WI38 (cell line): Measurements from ENCODE around the gene NDUFS5.
"Not testable (repeated sequence)": the region's sequence is repeated elsewhere in the genome, so short reads cannot be mapped to it uniquely, and the experiment has no call there.

Experiments
- H3K4me3 ChIP-seq: 2 replicates; pipeline ENCODE4 v1.5.1; 2011; ENCODE audit warnings: low read depth, mild to moderate bottlenecking, control low read depth, low read length
- TF ChIP-seq, protein P1 (sequence below): IDR thresholded peaks from 2 replicates; pipeline ENCODE4 v1.5.1; 2012; ENCODE audit warnings: low read depth, mild to moderate bottlenecking, control low read depth, low read length

Gene NDUFS5

DNA sequence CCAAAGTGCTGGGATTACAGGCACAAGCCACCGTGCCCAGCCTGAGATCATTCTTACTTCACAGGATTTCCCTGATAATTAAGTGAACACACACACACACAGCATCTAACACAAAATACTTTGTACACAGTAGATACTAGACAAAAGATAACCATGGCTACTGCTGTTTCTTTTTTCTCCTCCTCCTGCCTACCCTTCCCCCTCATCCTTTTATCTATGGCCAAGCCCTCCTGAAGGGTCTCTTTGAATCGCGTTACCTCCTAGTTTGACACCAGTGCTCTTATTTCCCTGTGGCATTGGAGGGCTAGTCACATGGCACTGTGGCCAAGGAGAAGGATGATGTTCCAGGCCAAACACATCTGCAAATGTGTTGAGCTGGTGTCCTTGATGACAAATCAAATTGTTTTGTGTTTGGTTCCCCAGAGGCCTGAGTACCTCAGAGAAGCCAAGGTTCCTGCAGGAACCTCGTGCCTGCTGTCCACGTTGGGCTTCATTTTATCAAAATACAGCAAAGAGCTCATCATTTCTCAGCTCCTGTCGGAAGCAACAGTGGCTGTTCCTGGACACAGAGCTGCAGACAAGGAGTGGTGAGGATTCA is 20.6 kb downstream of the NDUFS5 start:
- TF ChIP-seq, protein P1, sequence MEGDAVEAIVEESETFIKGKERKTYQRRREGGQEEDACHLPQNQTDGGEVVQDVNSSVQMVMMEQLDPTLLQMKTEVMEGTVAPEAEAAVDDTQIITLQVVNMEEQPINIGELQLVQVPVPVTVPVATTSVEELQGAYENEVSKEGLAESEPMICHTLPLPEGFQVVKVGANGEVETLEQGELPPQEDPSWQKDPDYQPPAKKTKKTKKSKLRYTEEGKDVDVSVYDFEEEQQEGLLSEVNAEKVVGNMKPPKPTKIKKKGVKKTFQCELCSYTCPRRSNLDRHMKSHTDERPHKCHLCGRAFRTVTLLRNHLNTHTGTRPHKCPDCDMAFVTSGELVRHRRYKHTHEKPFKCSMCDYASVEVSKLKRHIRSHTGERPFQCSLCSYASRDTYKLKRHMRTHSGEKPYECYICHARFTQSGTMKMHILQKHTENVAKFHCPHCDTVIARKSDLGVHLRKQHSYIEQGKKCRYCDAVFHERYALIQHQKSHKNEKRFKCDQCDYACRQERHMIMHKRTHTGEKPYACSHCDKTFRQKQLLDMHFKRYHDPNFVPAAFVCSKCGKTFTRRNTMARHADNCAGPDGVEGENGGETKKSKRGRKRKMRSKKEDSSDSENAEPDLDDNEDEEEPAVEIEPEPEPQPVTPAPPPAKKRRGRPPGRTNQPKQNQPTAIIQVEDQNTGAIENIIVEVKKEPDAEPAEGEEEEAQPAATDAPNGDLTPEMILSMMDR, result no peak
- H3K4me3 ChIP-seq, result no peak overlapping the region

DNA sequence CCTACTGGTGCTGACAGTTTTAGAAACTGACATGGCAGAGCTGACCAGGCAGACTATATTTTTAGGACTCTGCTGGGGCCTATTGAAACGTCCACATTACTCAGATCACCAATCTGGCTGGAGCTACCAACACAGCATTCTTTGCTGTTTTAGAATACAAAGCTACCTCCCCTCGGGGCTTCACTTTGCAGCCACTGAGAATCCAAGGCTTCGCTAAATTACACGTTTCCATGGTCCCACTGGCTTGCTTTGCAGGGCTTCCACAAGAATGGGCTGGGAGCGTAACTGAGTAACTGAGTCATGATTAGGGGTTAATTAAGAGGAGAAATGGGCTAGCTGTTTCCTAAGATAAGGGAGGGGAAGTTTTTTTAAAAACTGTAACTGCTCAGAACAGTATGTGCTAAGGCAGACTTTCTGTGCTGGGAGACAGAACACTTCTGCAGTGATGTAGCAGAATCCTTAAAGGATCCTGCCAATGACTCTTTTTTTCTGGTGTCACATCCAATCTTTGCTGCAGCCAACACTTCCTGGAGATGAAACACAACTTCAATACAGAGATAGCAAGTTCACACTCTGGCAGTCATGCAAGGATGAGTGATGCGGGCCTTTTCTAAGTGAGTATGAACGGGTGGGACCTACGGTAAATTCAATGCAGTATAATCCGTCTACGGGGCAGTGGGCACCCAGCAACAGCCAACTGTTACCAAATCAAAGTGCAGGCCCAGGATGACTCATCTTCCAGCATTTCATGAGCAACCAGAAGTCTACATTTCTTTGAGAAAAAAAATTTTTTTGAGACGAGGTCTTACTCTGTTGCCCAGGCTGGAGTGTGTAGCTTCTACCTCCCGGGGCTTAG is 21.5 kb downstream of the NDUFS5 start:
- TF ChIP-seq, protein P1, result no peak
- H3K4me3 ChIP-seq, result no peak overlapping the region

DNA sequence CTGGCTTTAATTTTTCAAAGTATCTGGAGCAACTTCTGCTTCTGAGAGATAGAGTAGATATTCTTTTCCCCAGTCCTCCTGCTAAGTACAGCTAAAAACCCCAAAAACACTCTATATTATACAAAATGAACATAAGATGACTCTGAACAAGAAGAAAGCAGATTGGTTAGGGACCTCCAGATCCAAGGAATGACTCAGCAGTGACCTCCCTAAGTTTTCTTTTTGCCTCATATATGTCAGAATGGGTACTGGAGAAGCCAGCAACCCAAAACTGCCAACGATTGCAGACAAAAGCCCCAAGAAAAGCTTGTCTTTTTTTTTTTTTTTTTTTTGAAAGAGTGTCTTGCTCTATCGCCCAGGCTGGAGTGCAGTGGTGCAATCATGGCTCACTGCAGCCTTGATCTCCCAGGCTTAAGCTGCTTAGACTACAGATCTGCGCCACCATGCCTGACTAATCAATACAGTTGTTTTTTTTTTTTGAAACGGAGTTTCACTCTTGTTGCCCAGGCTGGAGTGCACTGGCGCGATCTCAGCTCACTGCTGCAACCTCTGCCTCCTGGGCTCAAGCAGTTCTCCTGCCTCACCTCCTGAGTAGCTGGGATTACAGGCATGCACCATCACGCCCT is 22.7 kb downstream of the NDUFS5 start:
- H3K4me3 ChIP-seq, result no peak overlapping the region
- TF ChIP-seq, protein P1, result no peak

DNA sequence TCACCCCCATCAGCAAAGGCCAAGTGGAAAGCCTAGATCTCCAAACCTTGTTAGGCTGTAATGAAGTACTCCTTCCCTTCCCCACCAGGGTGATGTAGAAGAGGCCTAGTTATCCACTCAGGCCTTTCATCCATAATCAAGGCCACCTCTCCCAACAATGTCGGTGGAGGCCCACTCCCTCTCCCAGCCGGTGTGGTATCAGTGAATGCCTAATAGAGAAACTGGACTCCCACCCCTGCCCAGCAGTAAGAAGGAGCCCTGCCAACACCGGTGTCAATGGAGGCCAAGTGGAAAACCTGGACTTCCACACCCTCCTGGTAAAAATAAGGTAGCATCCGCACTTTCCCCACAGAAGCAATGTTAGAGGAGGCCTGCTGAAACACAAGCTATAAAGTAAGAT is 23.9 kb downstream of the NDUFS5 start:
- TF ChIP-seq, protein P1, result no peak
- H3K4me3 ChIP-seq, result no peak overlapping the region

DNA sequence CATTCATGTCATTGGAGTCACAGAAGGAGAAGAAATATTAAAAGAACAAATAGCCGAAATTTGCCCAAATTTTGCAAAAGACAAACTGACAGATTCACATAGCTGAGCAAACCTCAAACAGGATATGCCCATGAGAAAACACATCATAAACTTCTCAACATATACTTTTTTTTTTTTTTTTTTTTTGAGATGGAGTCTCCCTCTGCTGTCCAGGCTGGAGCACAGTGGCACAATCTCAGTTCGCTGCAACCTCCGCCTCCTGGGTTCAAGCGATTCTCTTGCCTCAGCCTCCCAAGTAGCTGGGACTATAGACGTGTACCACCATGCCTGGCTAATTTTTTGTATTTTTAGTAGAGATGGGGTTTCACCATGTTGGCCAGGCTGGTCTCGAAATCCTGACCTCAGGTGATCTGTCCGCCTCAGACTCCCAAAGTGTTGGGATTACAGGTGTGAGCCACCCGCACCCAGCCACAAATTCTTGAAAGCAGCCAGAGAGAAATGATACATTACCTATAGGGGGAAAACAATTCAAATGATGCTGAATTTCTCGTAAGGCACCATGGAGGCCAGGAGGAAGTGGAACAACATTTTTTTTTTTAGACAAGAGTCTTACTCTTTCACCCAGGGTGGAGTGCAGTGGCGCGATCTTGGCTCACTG is 25.2 kb downstream of the NDUFS5 start:
- not testable (repeated sequence) for H3K4me3 ChIP-seq

DNA sequence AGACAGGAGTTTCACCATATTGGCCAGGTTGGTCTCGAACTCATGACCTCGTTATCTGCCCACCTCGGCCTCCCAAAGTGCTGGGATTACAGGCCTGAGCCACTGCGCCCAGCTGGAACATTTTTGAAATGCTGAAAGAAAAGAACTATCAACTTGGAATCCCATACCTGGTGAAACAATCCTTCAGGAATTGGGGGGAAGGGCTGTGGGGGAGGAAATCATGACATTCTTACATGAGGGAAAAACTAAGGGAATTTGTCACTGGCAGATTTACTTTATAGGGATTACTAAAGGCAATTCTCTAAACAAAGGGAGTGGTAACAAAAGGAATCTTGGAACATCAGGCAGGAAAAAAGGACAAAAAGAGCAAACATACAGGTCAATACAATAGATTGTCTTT is 25.8 kb downstream of the NDUFS5 start:
- H3K4me3 ChIP-seq, result no peak overlapping the region
- TF ChIP-seq, protein P1, result no peak

DNA sequence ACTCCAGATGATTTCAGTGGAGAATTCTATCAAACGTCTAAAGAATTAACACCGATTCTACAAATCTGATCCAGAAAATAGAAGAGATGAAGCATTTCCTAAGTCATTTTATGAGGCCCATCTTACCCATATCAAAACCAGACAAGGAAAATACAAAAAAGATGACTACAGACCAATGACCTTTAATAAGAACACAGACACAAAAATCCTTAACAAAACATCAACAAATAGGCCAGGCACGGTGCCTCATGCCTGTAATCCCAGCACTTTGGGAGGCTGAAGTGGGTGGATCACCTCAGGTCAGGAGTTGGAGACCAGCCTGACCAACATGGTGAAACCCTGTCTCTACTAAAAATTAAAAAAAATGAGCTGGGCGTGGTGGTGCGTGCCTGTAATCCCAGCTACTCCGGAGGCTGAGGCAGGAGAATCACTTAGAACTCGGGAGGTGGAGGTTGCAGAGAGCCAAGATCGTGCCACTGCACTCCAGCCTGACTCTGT is 29.1 kb downstream of the NDUFS5 start:
- not testable (repeated sequence) for H3K4me3 ChIP-seq

DNA sequence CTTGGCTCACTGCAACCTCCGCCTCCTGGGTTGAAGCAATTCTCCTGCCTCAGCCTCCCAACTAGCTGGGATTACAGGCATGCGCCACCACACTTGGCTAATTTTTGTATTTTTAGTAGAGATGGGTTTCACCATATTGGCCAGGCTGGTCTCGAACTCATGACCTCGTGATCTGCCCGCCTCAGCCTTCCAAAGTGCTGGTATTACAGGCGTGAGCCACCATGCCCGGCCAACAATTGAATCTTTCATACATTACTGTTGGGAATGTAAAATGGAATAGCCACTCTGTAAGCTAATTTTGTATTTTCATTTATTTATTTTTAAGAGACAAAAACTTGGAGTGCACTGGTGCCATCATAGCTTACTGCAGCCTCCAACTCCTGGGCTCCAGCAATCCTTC is 35.4 kb downstream of the NDUFS5 start:
- not testable (repeated sequence) for H3K4me3 ChIP-seq
